ENCODE data around the gene MIPEP.

Gene MIPEP

GRCh38 chr13:23793711-23794110, 95.5 kb downstream of the MIPEP start:
- H2AFZ ChIP-seq: no peak overlapping the region
- H3K9me3 ChIP-seq (ENCODE audit: control insufficient read depth, low read length): no peaks in the 10 kb centered on the region
- H3K4me1 ChIP-seq: no peaks in the 10 kb centered on the region
- no peak overlapping the region for H3K4me2 ChIP-seq (ENCODE audit: low read length)
- no peak for TF ChIP-seq CTCF (IDR thresholded peaks at IDR 0.05)
- no peak overlapping the region for H3K9ac ChIP-seq
- no peaks in the 10 kb centered on the region for H3K36me3 ChIP-seq (ENCODE audit: control insufficient read depth, insufficient read depth, low read length)
- no peak overlapping the region for H3K27ac ChIP-seq
- H3K27me3 ChIP-seq (ENCODE audit: control insufficient read depth, insufficient read depth, low read length): no peaks in the 10 kb centered on the region
- no peak overlapping the region for H3K4me3 ChIP-seq (ENCODE audit: low read depth, low read length)
- no peaks in the 10 kb centered on the region for H3K79me2 ChIP-seq

- Histone ChIP-seq H3K9ac (no peak overlapping the region), H2AFZ (no peak overlapping the region), H3K27ac (no peak overlapping the region), H3K27me3 (ENCODE audit: control insufficient read depth, insufficient read depth, low read length) (no peaks in the 10 kb centered on the region), H3K4me1 (no peaks in the 10 kb centered on the region), H3K4me2 (ENCODE audit: low read length) (no peak overlapping the region), H3K4me3 (ENCODE audit: low read depth, low read length) (no peak overlapping the region), H3K36me3 (ENCODE audit: control insufficient read depth, insufficient read depth, low read length) (no peaks in the 10 kb centered on the region), H3K79me2 (no peaks in the 10 kb centered on the region), H3K9me3 (ENCODE audit: control insufficient read depth, low read length) (no peaks in the 10 kb centered on the region)
- TF ChIP-seq CTCF (IDR thresholded peaks at IDR 0.05): no peak
These were observed 96.5 kb downstream of the MIPEP start for GRCh38 chr13:23792680-23793079.

GRCh38 chr13:23790577-23791170, 98.5 kb downstream of the MIPEP start:
- TF ChIP-seq CTCF (IDR thresholded peaks at IDR 0.05): no peak
- H2AFZ ChIP-seq: no peak overlapping the region
- H3K4me1 ChIP-seq: no peaks in the 10 kb centered on the region
- H3K4me3 ChIP-seq (ENCODE audit: low read depth, low read length): no peak overlapping the region
- H3K27me3 ChIP-seq (ENCODE audit: control insufficient read depth, insufficient read depth, low read length): no peaks in the 10 kb centered on the region
- H3K79me2 ChIP-seq: no peaks in the 10 kb centered on the region
- H3K9ac ChIP-seq: no peak overlapping the region
- no peaks in the 10 kb centered on the region for H3K9me3 ChIP-seq (ENCODE audit: control insufficient read depth, low read length)
- H3K4me2 ChIP-seq (ENCODE audit: low read length): no peak overlapping the region
- H3K27ac ChIP-seq: no peak overlapping the region
- H3K36me3 ChIP-seq (ENCODE audit: control insufficient read depth, insufficient read depth, low read length): no peaks in the 10 kb centered on the region

- H3K79me2 ChIP-seq: no peaks in the 10 kb centered on the region
- no peak overlapping the region for H3K4me3 ChIP-seq (ENCODE audit: low read depth, low read length)
- H3K36me3 ChIP-seq (ENCODE audit: control insufficient read depth, insufficient read depth, low read length): no peaks in the 10 kb centered on the region
- H3K27ac ChIP-seq: no peak overlapping the region
- no peak overlapping the region for H3K4me2 ChIP-seq (ENCODE audit: low read length)
- H2AFZ ChIP-seq: no peak overlapping the region
- no peaks in the 10 kb centered on the region for H3K9me3 ChIP-seq (ENCODE audit: control insufficient read depth, low read length)
- no peaks in the 10 kb centered on the region for H3K4me1 ChIP-seq
- no peak overlapping the region for H3K9ac ChIP-seq
- no peaks in the 10 kb centered on the region for H3K27me3 ChIP-seq (ENCODE audit: control insufficient read depth, insufficient read depth, low read length)
- no peak for TF ChIP-seq CTCF (IDR thresholded peaks at IDR 0.05)
These were observed 99.4 kb downstream of the MIPEP start for GRCh38 chr13:23789576-23790346.

GRCh38 chr13:23788459-23788858, 100.7 kb downstream of the MIPEP start:
- no peak overlapping the region for H3K27ac ChIP-seq
- no peak overlapping the region for H3K9ac ChIP-seq
- H3K36me3 ChIP-seq (ENCODE audit: control insufficient read depth, insufficient read depth, low read length): no peaks in the 10 kb centered on the region
- TF ChIP-seq CTCF (IDR thresholded peaks at IDR 0.05): no peak
- no peaks in the 10 kb centered on the region for H3K27me3 ChIP-seq (ENCODE audit: control insufficient read depth, insufficient read depth, low read length)
- no peaks in the 10 kb centered on the region for H3K79me2 ChIP-seq
- H3K9me3 ChIP-seq (ENCODE audit: control insufficient read depth, low read length): no peaks in the 10 kb centered on the region
- no peak overlapping the region for H2AFZ ChIP-seq
- H3K4me3 ChIP-seq (ENCODE audit: low read depth, low read length): no peak overlapping the region
- H3K4me1 ChIP-seq: no peaks in the 10 kb centered on the region
- no peak overlapping the region for H3K4me2 ChIP-seq (ENCODE audit: low read length)

All from parathyroid adenoma (tissue), 2 donors.